Measurements from ENCODE around the gene TPI1. TPM values are rescaled to one million over a fixed set of nuclear protein-coding genes. Genes with fewer than 3 reads are reported as not detected.

The TPI1 gene
- total RNA-seq, 6 experiments from 2014 or later: 265 to 400 (median 331) TPM

DNA sequence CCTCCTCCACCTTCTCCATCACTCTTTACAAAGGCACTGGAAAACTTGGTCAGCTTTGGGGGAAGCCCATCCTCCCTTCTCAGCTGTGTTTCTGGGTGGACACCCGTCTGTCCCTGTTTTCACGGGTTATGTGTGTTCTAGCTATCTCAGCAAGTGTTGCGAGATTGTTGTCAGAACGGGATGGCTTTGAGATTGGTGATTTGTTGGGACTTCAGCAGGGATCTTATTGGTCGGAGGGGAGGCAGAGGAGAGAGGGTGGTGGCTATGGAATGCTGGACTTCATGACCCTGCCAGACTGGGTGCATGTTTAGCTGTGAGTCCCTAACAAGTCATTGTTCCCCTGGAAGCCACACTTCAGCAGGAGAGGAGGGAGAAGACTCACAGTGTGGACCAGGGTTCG lies 13.3 kb upstream of the TPI1 start:
- TF ChIP-seq, protein P1, sequence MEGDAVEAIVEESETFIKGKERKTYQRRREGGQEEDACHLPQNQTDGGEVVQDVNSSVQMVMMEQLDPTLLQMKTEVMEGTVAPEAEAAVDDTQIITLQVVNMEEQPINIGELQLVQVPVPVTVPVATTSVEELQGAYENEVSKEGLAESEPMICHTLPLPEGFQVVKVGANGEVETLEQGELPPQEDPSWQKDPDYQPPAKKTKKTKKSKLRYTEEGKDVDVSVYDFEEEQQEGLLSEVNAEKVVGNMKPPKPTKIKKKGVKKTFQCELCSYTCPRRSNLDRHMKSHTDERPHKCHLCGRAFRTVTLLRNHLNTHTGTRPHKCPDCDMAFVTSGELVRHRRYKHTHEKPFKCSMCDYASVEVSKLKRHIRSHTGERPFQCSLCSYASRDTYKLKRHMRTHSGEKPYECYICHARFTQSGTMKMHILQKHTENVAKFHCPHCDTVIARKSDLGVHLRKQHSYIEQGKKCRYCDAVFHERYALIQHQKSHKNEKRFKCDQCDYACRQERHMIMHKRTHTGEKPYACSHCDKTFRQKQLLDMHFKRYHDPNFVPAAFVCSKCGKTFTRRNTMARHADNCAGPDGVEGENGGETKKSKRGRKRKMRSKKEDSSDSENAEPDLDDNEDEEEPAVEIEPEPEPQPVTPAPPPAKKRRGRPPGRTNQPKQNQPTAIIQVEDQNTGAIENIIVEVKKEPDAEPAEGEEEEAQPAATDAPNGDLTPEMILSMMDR (IDR thresholded peaks at IDR 0.05): no peak
- TF ChIP-seq POLR2A (IDR thresholded peaks at IDR 0.05): no peak
- DNase-seq: no peak
- H3K36me3 ChIP-seq: peaks cover 0 to 35% (median 15%) of the 10 kb centered on the region in 4 donors

DNA sequence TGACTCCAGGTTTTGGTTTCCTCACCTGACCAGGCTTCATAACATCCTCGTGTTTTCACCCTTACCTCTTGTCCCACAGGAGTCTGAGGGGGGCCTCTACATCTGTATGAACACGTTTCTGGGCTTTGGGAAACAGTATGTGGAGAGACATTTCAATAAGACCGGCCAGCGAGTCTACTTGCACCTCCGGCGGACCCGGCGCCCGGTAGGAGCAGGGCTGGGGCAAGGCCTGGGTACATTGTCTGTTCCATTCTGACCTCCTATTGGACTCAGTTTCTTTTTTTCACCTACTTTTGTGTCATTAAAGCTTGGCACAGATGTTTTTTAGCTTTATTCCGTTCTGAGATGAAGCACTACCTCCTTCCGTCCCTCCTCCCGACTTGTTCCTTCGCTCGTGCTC lies 12.0 kb upstream of the TPI1 start:
- Histone ChIP-seq H3K27me3 (no peaks in the 10 kb centered on the region), H3K4me3 (no peak overlapping the region), H3K9me3 (no peaks in the 10 kb centered on the region), H3K36me3 (peaks cover 0 to 46% (median 20%) of the 10 kb centered on the region in 4 donors), H3K4me1 (peaks cover 0 to 14% (median 5%) of the 10 kb centered on the region in 4 donors), H3K27ac (no peak overlapping the region)
- ATAC-seq: no peak
- intact Hi-C loops (cut with DNase I): no loop called here
- TF ChIP-seq, protein P1 (IDR thresholded peaks at IDR 0.05): no peak
- no peak for TF ChIP-seq POLR2A (IDR thresholded peaks at IDR 0.05)
- DNase-seq: no peak
- WGBS (ENCODE audit: insufficient coverage, low coverage, low lambda C conversion rate, missing lambda C conversion rate): 96% methylated on average over 10 of the region's 14 CpGs

More for the DNA sequence above, 13.3 kb upstream of the TPI1 start:
- H3K27ac ChIP-seq: no peak overlapping the region
- no peak for ATAC-seq
- H3K4me3 ChIP-seq: no peak overlapping the region
- WGBS (ENCODE audit: insufficient coverage, low coverage, low lambda C conversion rate, missing lambda C conversion rate): 49% methylated on average over 5 of the region's 6 CpGs
- H3K4me1 ChIP-seq: peaks cover 0 to 14% (median 5%) of the 10 kb centered on the region in 4 donors
- intact Hi-C loops (cut with DNase I): no loop called here
- H3K9me3 ChIP-seq: no peaks in the 10 kb centered on the region
- no peaks in the 10 kb centered on the region for H3K27me3 ChIP-seq

DNA sequence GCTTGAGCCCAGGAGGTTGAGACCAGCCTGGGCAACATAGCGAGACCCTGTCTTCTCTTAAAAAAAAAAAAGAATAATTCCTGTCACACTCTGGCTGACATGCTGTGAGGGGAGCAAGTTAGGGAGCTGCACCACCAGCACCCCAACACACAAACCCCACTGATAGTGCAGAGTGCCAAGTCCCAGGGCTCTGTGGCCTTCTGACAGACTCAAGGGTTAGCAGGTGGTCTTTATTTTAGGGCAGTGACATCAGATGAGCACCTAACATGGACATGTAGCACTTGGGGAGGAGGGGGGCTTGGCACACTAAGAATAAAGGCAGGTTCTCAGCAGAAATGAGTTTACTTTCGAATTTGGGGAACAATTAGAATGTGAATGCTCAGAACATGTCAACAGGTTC lies 8.5 kb upstream of the TPI1 start:
- intact Hi-C loops (cut with DNase I): no loop called here
- no peak for ATAC-seq
- Histone ChIP-seq H3K36me3 (peaks cover 0 to 73% (median 31%) of the 10 kb centered on the region in 4 donors), H3K4me3 (no peak overlapping the region), H3K27me3 (no peaks in the 10 kb centered on the region), H3K27ac (no peak overlapping the region), H3K9me3 (no peaks in the 10 kb centered on the region), H3K4me1 (peaks cover 0 to 5% (median under 1%) of the 10 kb centered on the region in 4 donors)
- WGBS (ENCODE audit: insufficient coverage, low coverage, low lambda C conversion rate, missing lambda C conversion rate): 100% methylated on average over 2 of the region's 2 CpGs
- no peak for DNase-seq
- TF ChIP-seq, protein P1 (IDR thresholded peaks at IDR 0.05): no peak
- TF ChIP-seq POLR2A (IDR thresholded peaks at IDR 0.05): no peak

DNA sequence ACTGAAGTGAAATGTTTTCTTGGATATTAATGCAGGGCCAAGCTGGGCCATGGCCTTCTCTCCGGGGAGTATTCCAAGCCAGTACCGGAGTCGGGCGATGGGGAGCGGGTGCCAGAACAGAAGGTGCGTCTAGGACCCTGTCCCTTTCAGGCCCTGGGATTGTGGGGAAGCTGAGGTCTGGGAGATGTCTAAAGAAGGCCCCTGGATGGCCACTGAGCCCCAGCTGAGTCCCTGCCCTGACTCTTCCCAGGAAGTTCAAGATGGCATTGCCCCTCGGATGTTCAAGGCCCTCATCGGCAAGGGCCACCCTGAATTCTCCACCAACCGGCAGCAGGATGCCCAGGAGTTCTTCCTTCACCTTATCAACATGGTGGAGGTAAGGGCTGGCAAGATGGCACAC lies 7.2 kb upstream of the TPI1 start:
- intact Hi-C loops (cut with DNase I): no loop called here
- no peak for ATAC-seq
- Histone ChIP-seq H3K9me3 (no peaks in the 10 kb centered on the region), H3K4me1 (no peaks in the 10 kb centered on the region), H3K4me3 (no peak overlapping the region), H3K36me3 (peaks cover 0 to 73% (median 31%) of the 10 kb centered on the region in 4 donors), H3K27me3 (no peaks in the 10 kb centered on the region), H3K27ac (no peak overlapping the region)
- DNase-seq: peak in 1 of 3 donors; percentile 8
- 100% methylated on average over 1 of the region's 9 CpGs for WGBS (ENCODE audit: insufficient coverage, low coverage, low lambda C conversion rate, missing lambda C conversion rate)
- no peak for TF ChIP-seq POLR2A (IDR thresholded peaks at IDR 0.05)
- TF ChIP-seq, protein P1 (IDR thresholded peaks at IDR 0.05): no peak

DNA sequence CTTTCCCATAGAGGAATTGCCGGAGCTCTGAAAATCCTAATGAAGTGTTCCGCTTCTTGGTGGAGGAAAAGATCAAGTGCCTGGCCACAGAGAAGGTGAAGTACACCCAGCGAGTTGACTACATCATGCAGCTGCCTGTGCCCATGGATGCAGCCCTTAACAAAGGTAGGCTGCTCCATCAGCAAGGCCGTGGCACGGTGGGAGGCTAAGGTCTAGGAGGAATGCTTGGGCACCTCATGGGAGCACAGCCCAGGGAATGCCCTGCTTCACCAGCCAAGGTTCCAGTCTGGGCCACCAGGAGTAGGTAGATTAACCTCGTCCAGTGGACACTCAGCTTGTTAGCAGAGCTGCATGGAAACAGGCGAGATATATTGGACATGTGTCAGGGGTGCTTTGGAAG lies 6.4 kb upstream of the TPI1 start:
- no peaks in the 10 kb centered on the region for H3K9me3 ChIP-seq
- H3K4me1 ChIP-seq: no peaks in the 10 kb centered on the region
- intact Hi-C loops (cut with DNase I): no loop called here
- H3K27ac ChIP-seq: no peak overlapping the region
- no peaks in the 10 kb centered on the region for H3K27me3 ChIP-seq
- H3K36me3 ChIP-seq: peaks cover 0 to 67% (median 31%) of the 10 kb centered on the region in 4 donors
- TF ChIP-seq, protein P1 (IDR thresholded peaks at IDR 0.05): no peak
- TF ChIP-seq POLR2A (IDR thresholded peaks at IDR 0.05): no peak
- no peak overlapping the region for H3K4me3 ChIP-seq
- DNase-seq (peak in 1 of 3 donors; percentile 14), ATAC-seq (no peak)
- 67% methylated on average over 1 of the region's 7 CpGs for WGBS (ENCODE audit: insufficient coverage, low coverage, low lambda C conversion rate, missing lambda C conversion rate)

Data from right lobe of liver (tissue), 6 donors.